ENCODE results near the gene C3orf20.

Gene C3orf20

DNA sequence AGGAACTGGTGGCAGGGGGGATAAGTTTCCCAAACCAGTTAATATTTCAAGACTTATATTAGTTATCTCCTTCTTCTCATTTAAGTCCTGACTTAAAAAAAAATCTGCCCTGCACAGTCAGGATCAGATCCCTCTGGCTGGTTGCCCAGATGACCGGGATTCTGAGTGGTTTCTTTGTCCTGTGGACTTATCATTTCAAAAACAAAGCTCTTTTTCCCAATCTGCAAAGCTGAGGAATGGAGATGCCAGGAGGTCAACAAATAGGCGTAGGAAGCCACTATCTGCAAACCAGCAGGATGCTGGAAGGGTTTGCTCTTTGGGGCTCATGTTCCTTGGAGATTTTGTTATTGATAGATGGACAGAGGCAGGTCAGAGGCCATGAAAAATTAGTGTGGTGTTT lies 5.8 kb downstream of the C3orf20 start:
- H3K18ac ChIP-seq (ENCODE audit: low read length), result no peak overlapping the region
- WGBS, 2 donors (ENCODE audit: extremely low coverage in 2 of 2, insufficient read length in 2 of 2, insufficient replicate concordance in 1 of 2), result no CpG with 5 or more reads among the region's 2 CpGs
- no peak overlapping the region for H3K4ac ChIP-seq (ENCODE audit: low read length)
- no peaks in the 10 kb centered on the region for H3K4me1 ChIP-seq (ENCODE audit: control insufficient read depth in 2 of 2, insufficient read depth in 1 of 2, low read depth in 1 of 2, low read length in 2 of 2)
- no peak overlapping the region for H2BK15ac ChIP-seq (ENCODE audit: low read length)
- H3K4me3 ChIP-seq (ENCODE audit: low read length in 2 of 2), result no peak overlapping the region
- H4K8ac ChIP-seq (ENCODE audit: low read depth, low read length), result no peak overlapping the region
- H2BK12ac ChIP-seq (ENCODE audit: low read length), result no peak overlapping the region
- H3K23ac ChIP-seq (ENCODE audit: low read depth, low read length, poor library complexity), result no peak overlapping the region
- H2AFZ ChIP-seq (ENCODE audit: low read length), result no peak overlapping the region
- H3K79me1 ChIP-seq (ENCODE audit: low read depth, low read length), result no peaks in the 10 kb centered on the region
- no peak overlapping the region for H3K27ac ChIP-seq (replicated peaks; ENCODE audit: low read length)
- no peak overlapping the region for H2BK120ac ChIP-seq (ENCODE audit: low read depth, low read length)
- H3K27me3 ChIP-seq (ENCODE audit: control insufficient read depth in 3 of 3, insufficient read depth in 3 of 3, low read depth in 1 of 3, low read length in 3 of 3), result no peaks in the 10 kb centered on the region
- H3K9ac ChIP-seq (ENCODE audit: low read depth, low read length, poor library complexity), result no peak overlapping the region
- no peak overlapping the region for H4K91ac ChIP-seq (ENCODE audit: low read depth, low read length, poor library complexity)
- no peak overlapping the region for H3K4me2 ChIP-seq (ENCODE audit: insufficient read depth, low read length, poor library complexity, severe bottlenecking)
- H3K36me3 ChIP-seq (replicated peaks in 1 of 2; ENCODE audit: control insufficient read depth in 2 of 2, insufficient read depth in 2 of 2, low read length in 2 of 2), result no peaks in the 10 kb centered on the region
- DNase-seq (ENCODE audit: low spot score), result no peak
- no peak overlapping the region for H2AK5ac ChIP-seq (ENCODE audit: low read depth, low read length)
- H3K14ac ChIP-seq (ENCODE audit: low read length), result no peak overlapping the region
- H2BK5ac ChIP-seq (ENCODE audit: low read length), result no peak overlapping the region
- peaks cover 0 to 1% of the 10 kb centered on the region in 2 donors for H3K9me3 ChIP-seq (replicated peaks in 1 of 2; ENCODE audit: control insufficient read depth in 2 of 2, insufficient read depth in 1 of 2, low read depth in 1 of 2, low read length in 2 of 2)

DNA sequence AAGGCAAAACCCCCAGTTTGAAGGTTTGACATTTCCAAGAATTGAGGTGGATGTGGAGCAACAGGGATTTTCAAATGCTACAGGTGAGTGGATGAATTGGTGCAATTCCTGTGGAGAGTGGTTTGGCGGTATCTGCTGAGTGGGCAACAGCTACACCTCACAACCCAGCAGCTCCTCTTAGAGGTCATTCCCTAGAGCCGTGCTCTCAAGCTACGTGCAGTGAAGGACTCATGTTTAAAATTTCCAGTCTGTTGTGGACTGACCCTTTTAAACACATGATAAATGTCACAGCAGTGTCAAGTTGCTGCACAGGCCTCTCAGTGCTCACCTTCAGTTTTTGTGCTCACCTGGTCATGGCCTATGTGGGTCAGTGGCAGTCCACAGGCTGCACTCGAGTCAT lies 9.5 kb downstream of the C3orf20 start:
- Histone ChIP-seq H2AFZ (ENCODE audit: low read length) (no peak overlapping the region), H3K14ac (ENCODE audit: low read length) (no peak overlapping the region), H3K79me1 (ENCODE audit: low read depth, low read length) (peaks cover under 1% of the 10 kb centered on the region), H4K91ac (ENCODE audit: low read depth, low read length, poor library complexity) (no peak overlapping the region), H2AK5ac (ENCODE audit: low read depth, low read length) (no peak overlapping the region), H3K4me2 (ENCODE audit: insufficient read depth, low read length, poor library complexity, severe bottlenecking) (no peak overlapping the region), H3K36me3 (replicated peaks in 1 of 2; ENCODE audit: control insufficient read depth in 2 of 2, insufficient read depth in 2 of 2, low read length in 2 of 2) (no peaks in the 10 kb centered on the region), H2BK120ac (ENCODE audit: low read depth, low read length) (no peak overlapping the region), H3K9ac (ENCODE audit: low read depth, low read length, poor library complexity) (no peak overlapping the region), H2BK15ac (ENCODE audit: low read length) (no peak overlapping the region), H2BK12ac (ENCODE audit: low read length) (no peak overlapping the region), H3K27me3 (ENCODE audit: control insufficient read depth in 3 of 3, insufficient read depth in 3 of 3, low read depth in 1 of 3, low read length in 3 of 3) (peaks cover 0 to 17% (median 0%) of the 10 kb centered on the region in 3 experiments), H3K23ac (ENCODE audit: low read depth, low read length, poor library complexity) (no peak overlapping the region), H3K4me1 (ENCODE audit: control insufficient read depth in 2 of 2, insufficient read depth in 1 of 2, low read depth in 1 of 2, low read length in 2 of 2) (no peaks in the 10 kb centered on the region), H3K4me3 (ENCODE audit: low read length in 2 of 2) (no peak overlapping the region), H3K18ac (ENCODE audit: low read length) (no peak overlapping the region), H2BK5ac (ENCODE audit: low read length) (no peak overlapping the region), H4K8ac (ENCODE audit: low read depth, low read length) (no peak overlapping the region), H3K4ac (ENCODE audit: low read length) (no peak overlapping the region), H3K9me3 (replicated peaks in 1 of 2; ENCODE audit: control insufficient read depth in 2 of 2, insufficient read depth in 1 of 2, low read depth in 1 of 2, low read length in 2 of 2) (peaks cover 0 to 1% of the 10 kb centered on the region in 2 donors), H3K27ac (replicated peaks; ENCODE audit: low read length) (no peak overlapping the region)
- DNase-seq (ENCODE audit: low spot score), result no peak
- no CpG with 5 or more reads among the region's 4 CpGs for WGBS, 2 donors (ENCODE audit: extremely low coverage in 2 of 2, insufficient read length in 2 of 2, insufficient replicate concordance in 1 of 2)

DNA sequence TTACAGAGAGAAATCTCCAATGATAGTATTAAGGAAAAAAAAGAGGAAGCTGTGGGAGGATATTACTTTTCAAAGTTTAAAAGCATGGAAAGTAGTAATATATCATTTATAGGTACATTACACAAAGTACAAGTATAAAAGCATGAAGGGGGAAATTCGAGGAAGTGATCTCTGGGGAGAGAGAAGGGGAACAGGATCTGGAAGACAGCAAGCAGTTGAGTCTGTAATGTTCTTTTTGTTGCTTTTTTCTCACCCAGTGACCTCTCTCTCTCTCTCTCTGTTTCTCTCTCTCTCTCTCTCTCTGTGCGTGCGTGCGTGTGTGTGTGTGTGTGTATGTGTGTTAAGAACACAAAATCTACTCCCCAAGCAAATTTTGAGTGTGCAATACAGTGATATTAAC lies 10.2 kb downstream of the C3orf20 start:
- no CpG with 5 or more reads among the region's 4 CpGs for WGBS, 2 donors (ENCODE audit: extremely low coverage in 2 of 2, insufficient read length in 2 of 2, insufficient replicate concordance in 1 of 2)
- H3K27me3 ChIP-seq (ENCODE audit: control insufficient read depth in 3 of 3, insufficient read depth in 3 of 3, low read depth in 1 of 3, low read length in 3 of 3), result peaks cover 0 to 19% (median 0%) of the 10 kb centered on the region in 3 experiments
- no peak overlapping the region for H4K91ac ChIP-seq (ENCODE audit: low read depth, low read length, poor library complexity)

DNA sequence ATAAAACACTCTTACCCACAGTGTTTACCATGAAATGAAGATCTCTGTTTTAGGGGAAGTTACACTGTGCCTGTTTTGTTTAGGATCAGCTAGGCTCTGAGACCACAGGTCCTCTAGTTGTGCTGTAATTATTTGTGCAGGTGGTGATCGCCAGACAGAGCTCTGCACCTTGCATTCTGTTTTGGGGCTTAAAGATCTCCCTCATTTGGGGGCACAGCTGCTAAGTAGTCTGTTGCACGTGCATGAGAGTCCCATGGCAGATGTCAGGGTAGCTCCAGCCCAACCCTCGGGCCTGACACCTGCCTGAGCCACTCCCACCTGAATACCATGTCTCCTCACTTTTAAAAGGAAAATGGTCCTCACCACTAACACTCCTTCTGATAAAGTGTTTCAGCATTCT lies 12.4 kb downstream of the C3orf20 start:
- no peak overlapping the region for H3K27ac ChIP-seq (replicated peaks; ENCODE audit: low read length)
- no peak overlapping the region for H3K14ac ChIP-seq (ENCODE audit: low read length)
- H3K27me3 ChIP-seq (ENCODE audit: control insufficient read depth in 3 of 3, insufficient read depth in 3 of 3, low read depth in 1 of 3, low read length in 3 of 3), result peaks cover 0 to 19% (median 0%) of the 10 kb centered on the region in 3 experiments
- H2BK15ac ChIP-seq (ENCODE audit: low read length), result no peak overlapping the region
- no peak overlapping the region for H2AK5ac ChIP-seq (ENCODE audit: low read depth, low read length)
- H3K4me1 ChIP-seq (ENCODE audit: control insufficient read depth in 2 of 2, insufficient read depth in 1 of 2, low read depth in 1 of 2, low read length in 2 of 2), result no peaks in the 10 kb centered on the region
- H4K8ac ChIP-seq (ENCODE audit: low read depth, low read length), result no peak overlapping the region
- H3K4me3 ChIP-seq (ENCODE audit: low read length in 2 of 2), result no peak overlapping the region
- DNase-seq (ENCODE audit: low spot score), result no peak
- no peaks in the 10 kb centered on the region for H3K9me3 ChIP-seq (replicated peaks in 1 of 2; ENCODE audit: control insufficient read depth in 2 of 2, insufficient read depth in 1 of 2, low read depth in 1 of 2, low read length in 2 of 2)
- no peak overlapping the region for H2BK12ac ChIP-seq (ENCODE audit: low read length)
- no peak overlapping the region for H3K4me2 ChIP-seq (ENCODE audit: insufficient read depth, low read length, poor library complexity, severe bottlenecking)
- H3K9ac ChIP-seq (ENCODE audit: low read depth, low read length, poor library complexity), result no peak overlapping the region
- H3K79me1 ChIP-seq (ENCODE audit: low read depth, low read length), result peaks cover 2% of the 10 kb centered on the region
- no peak overlapping the region for H3K23ac ChIP-seq (ENCODE audit: low read depth, low read length, poor library complexity)
- no peak overlapping the region for H4K91ac ChIP-seq (ENCODE audit: low read depth, low read length, poor library complexity)
- no peak overlapping the region for H3K4ac ChIP-seq (ENCODE audit: low read length)
- H2BK120ac ChIP-seq (ENCODE audit: low read depth, low read length), result no peak overlapping the region
- no peak overlapping the region for H2AFZ ChIP-seq (ENCODE audit: low read length)
- H3K36me3 ChIP-seq (replicated peaks in 1 of 2; ENCODE audit: control insufficient read depth in 2 of 2, insufficient read depth in 2 of 2, low read length in 2 of 2), result no peaks in the 10 kb centered on the region
- H2BK5ac ChIP-seq (ENCODE audit: low read length), result no peak overlapping the region
- WGBS, 2 donors (ENCODE audit: extremely low coverage in 2 of 2, insufficient read length in 2 of 2, insufficient replicate concordance in 1 of 2), result no CpG with 5 or more reads among the region's 3 CpGs
- H3K18ac ChIP-seq (ENCODE audit: low read length), result no peak overlapping the region

More for the DNA sequence above, 10.2 kb downstream of the C3orf20 start:
- Histone ChIP-seq H3K79me1 (ENCODE audit: low read depth, low read length) (peaks cover 2% of the 10 kb centered on the region), H2AK5ac (ENCODE audit: low read depth, low read length) (no peak overlapping the region), H3K4ac (ENCODE audit: low read length) (no peak overlapping the region), H2BK15ac (ENCODE audit: low read length) (no peak overlapping the region), H3K27ac (replicated peaks; ENCODE audit: low read length) (no peak overlapping the region), H3K23ac (ENCODE audit: low read depth, low read length, poor library complexity) (no peak overlapping the region), H3K18ac (ENCODE audit: low read length) (no peak overlapping the region), H3K4me3 (ENCODE audit: low read length in 2 of 2) (no peak overlapping the region), H2BK12ac (ENCODE audit: low read length) (no peak overlapping the region), H2AFZ (ENCODE audit: low read length) (no peak overlapping the region), H4K8ac (ENCODE audit: low read depth, low read length) (no peak overlapping the region), H2BK5ac (ENCODE audit: low read length) (no peak overlapping the region), H3K9me3 (replicated peaks in 1 of 2; ENCODE audit: control insufficient read depth in 2 of 2, insufficient read depth in 1 of 2, low read depth in 1 of 2, low read length in 2 of 2) (peaks cover 0 to 1% of the 10 kb centered on the region in 2 donors), H3K36me3 (replicated peaks in 1 of 2; ENCODE audit: control insufficient read depth in 2 of 2, insufficient read depth in 2 of 2, low read length in 2 of 2) (no peaks in the 10 kb centered on the region), H2BK120ac (ENCODE audit: low read depth, low read length) (no peak overlapping the region), H3K14ac (ENCODE audit: low read length) (no peak overlapping the region), H3K9ac (ENCODE audit: low read depth, low read length, poor library complexity) (no peak overlapping the region), H3K4me1 (ENCODE audit: control insufficient read depth in 2 of 2, insufficient read depth in 1 of 2, low read depth in 1 of 2, low read length in 2 of 2) (no peaks in the 10 kb centered on the region), H3K4me2 (ENCODE audit: insufficient read depth, low read length, poor library complexity, severe bottlenecking) (no peak overlapping the region)
- DNase-seq (ENCODE audit: low spot score), result no peak
